HEK293 (cell line): ENCODE results near the gene PRKCZ.
A peak's percentile ranks its signal among the peaks of the same experiment; 100 is the strongest.

Source experiments
- CTCF ChIA-PET: fragments of 350-600 bp; formaldehyde crosslinking; extraction: SDS; loops from one replicate; lab custom pipeline; 2021; ENCODE audit warnings: antibody characterized with exemption; lab: Yijun Ruan, JAX
- POLR2A ChIA-PET: fragments of 300-600 bp; formaldehyde crosslinking; extraction: SDS; loops from one replicate; lab custom pipeline; 2020; ENCODE audit warnings: antibody characterized with exemption, inconsistent platforms; lab: Yijun Ruan, JAX
- H3K27ac ChIP-seq: fragments of 200-500 bp; sonication (Bioruptor generic); 2 replicates; pipeline ENCODE4 v1.5.1; 2014; ENCODE audit warnings: low read depth, low read length, control low read depth, inconsistent platforms; ENCODE audit errors: extremely low read depth
- H3K36me3 ChIP-seq, 2 experiments: fragments of 200-500 bp in 1 of 2; sonication (Bioruptor generic) in 1 of 2; 1 replicate in 1 of 2; 2 replicates in 1 of 2; pipeline ENCODE4 v1.5.1; 2014 to 2017; ENCODE audit warnings: inconsistent platforms in 2 of 2, low read length in 2 of 2; ENCODE audit not compliant: control insufficient read depth in 2 of 2, insufficient read depth in 1 of 2
- H3K4me1 ChIP-seq: fragments of 200-500 bp; sonication (Bioruptor generic); 2 replicates; pipeline ENCODE4 v1.5.1; 2014; ENCODE audit warnings: mild to moderate bottlenecking, low read length, inconsistent platforms; ENCODE audit not compliant: control insufficient read depth, insufficient read depth
- H3K4me3 ChIP-seq: 2 replicates; pipeline ENCODE4 v1.5.1; 2011; ENCODE audit warnings: low read depth, mild to moderate bottlenecking, control low read depth, low read length, moderate library complexity
- H3K9me3 ChIP-seq: fragments of 200-500 bp; sonication (Bioruptor generic); 2 replicates; pipeline ENCODE4 v1.5.1; 2014; ENCODE audit warnings: low read depth, low read length, inconsistent platforms; ENCODE audit not compliant: control insufficient read depth, insufficient read depth
- BCL11A ChIP-seq: fragments of 450-650 bp; formaldehyde crosslinking; IDR thresholded peaks from 2 replicates; pipeline ENCODE4 v1.5.1; 2016; ENCODE audit warnings: low read depth, missing biosample characterization, missing genetic modification characterization
- BCL11B ChIP-seq: fragments of 450-650 bp; formaldehyde crosslinking; IDR thresholded peaks from 2 replicates; pipeline ENCODE4 v1.5.1; 2016; ENCODE audit warnings: low read depth, missing biosample characterization, missing genetic modification characterization
- PRDM10 ChIP-seq: fragments of 450-650 bp; formaldehyde crosslinking; IDR thresholded peaks from 2 replicates; pipeline ENCODE4 v1.5.1; 2016; ENCODE audit warnings: missing biosample characterization, missing genetic modification characterization
- REPIN1 ChIP-seq: fragments of 450-650 bp; formaldehyde crosslinking; IDR thresholded peaks from 2 replicates; pipeline ENCODE4 v1.5.1; 2017; ENCODE audit warnings: missing biosample characterization, missing genetic modification characterization, low read depth
- ZBTB44 ChIP-seq: fragments of 450-650 bp; IDR thresholded peaks from 2 replicates; pipeline ENCODE4 v1.5.1; 2018; ENCODE audit warnings: missing biosample characterization, mild to moderate bottlenecking, missing genetic modification characterization
- ZFHX2 ChIP-seq: fragments of 450-650 bp; formaldehyde crosslinking; conservative IDR thresholded peaks from 2 replicates; pipeline ENCODE4 v1.5.1; 2016; ENCODE audit warnings: missing biosample characterization, missing genetic modification characterization
- ZNF266 ChIP-seq: fragments of 450-650 bp; formaldehyde crosslinking; IDR thresholded peaks from 2 replicates; pipeline ENCODE4 v1.5.1; 2016; ENCODE audit warnings: missing biosample characterization, missing genetic modification characterization, low read depth
- ZNF341 ChIP-seq: fragments of 450-650 bp; formaldehyde crosslinking; IDR thresholded peaks from 2 replicates; pipeline ENCODE4; 2016; ENCODE audit warnings: low read depth, missing biosample characterization, missing genetic modification characterization
- ZNF449 ChIP-seq: fragments of 450-650 bp; formaldehyde crosslinking; IDR thresholded peaks from 2 replicates; pipeline ENCODE4 v1.5.1; 2017; ENCODE audit warnings: missing biosample characterization, mild to moderate bottlenecking, missing genetic modification characterization, moderate library complexity
- ZNF473 ChIP-seq: fragments of 450-650 bp; formaldehyde crosslinking; IDR thresholded peaks from 2 replicates; pipeline ENCODE4 v1.5.1; 2017; ENCODE audit warnings: missing biosample characterization, missing genetic modification characterization
- ZNF555 ChIP-seq: fragments of 450-650 bp; formaldehyde crosslinking; conservative IDR thresholded peaks from 2 replicates; pipeline ENCODE4 v1.5.1; 2017; ENCODE audit warnings: missing biosample characterization, mild to moderate bottlenecking, missing genetic modification characterization, inconsistent platforms
- ZNF785 ChIP-seq: fragments of 450-650 bp; formaldehyde crosslinking; IDR thresholded peaks from 2 replicates; pipeline ENCODE4 v1.5.1; 2016; ENCODE audit warnings: missing biosample characterization, missing genetic modification characterization
- ZNF837 ChIP-seq: fragments of 450-650 bp; formaldehyde crosslinking; IDR thresholded peaks from 2 replicates; pipeline ENCODE4 v1.5.1; 2016; ENCODE audit warnings: missing biosample characterization, missing genetic modification characterization

The PRKCZ gene

GRCh38 chr1:2028870-2029560, 21.2 kb upstream of the PRKCZ start:
- H3K9me3 ChIP-seq = no peaks in the 10 kb centered on the region
- TF ChIP-seq ZNF555 (tag by site-specific recombination) = no peak
- no peak for TF ChIP-seq ZNF837 (tag by site-specific recombination)
- TF ChIP-seq ZNF449 (tag by site-specific recombination) = peak; percentile 87
- POLR2A ChIA-PET = interaction anchor here (0.6 kb wide), 1 partner anchor 10 kb away, joined by 4 read pairs; the partner anchor contains the start of gene GABRD
- no peaks in the 10 kb centered on the region for H3K4me1 ChIP-seq
- H3K36me3 ChIP-seq = no peaks in the 10 kb centered on the region
- H3K27ac ChIP-seq = no peak overlapping the region
- no peak overlapping the region for H3K4me3 ChIP-seq
- CTCF ChIA-PET = interaction anchor here (0.5 to 0.6 kb wide), 2 partner anchors 24 to 1312 kb away, joined by 3 to 4 read pairs; no protein-coding TSS in a partner anchor

- H3K4me1 ChIP-seq = no peaks in the 10 kb centered on the region
- TF ChIP-seq REPIN1 (tag by site-specific recombination) = no peak
- TF ChIP-seq ZNF473 (tag by site-specific recombination) = no peak
- TF ChIP-seq BCL11B (tag by site-specific recombination) = peak; percentile 84
- no peak for TF ChIP-seq ZNF785 (tag by site-specific recombination)
- TF ChIP-seq ZBTB44 (tag by site-specific recombination) = no peak
- TF ChIP-seq PRDM10 (tag by site-specific recombination) = no peak
- peak; percentile 63; the same call in 1 of the 2 replicates for TF ChIP-seq BCL11A (tag by site-specific recombination)
- TF ChIP-seq, all 188 proteins: peak for 2
- Histone ChIP-seq H3K36me3 (no peaks in the 10 kb centered on the region), H3K4me3 (no peak overlapping the region), H3K27ac (no peak overlapping the region), H3K9me3 (no peaks in the 10 kb centered on the region)
- CTCF ChIA-PET = interaction anchor here (4.1 kb wide), 1 partner anchor 16 kb away, joined by 35 read pairs; no protein-coding TSS in a partner anchor
- POLR2A ChIA-PET = interaction anchor here (0.6 kb wide), 1 partner anchor 11 kb away, joined by 4 read pairs; the partner anchor contains the start of gene GABRD
These were observed 20.6 kb upstream of the PRKCZ start for GRCh38 chr1:2029561-2029960.

GRCh38 chr1:2030076-2030871, 19.9 kb upstream of the PRKCZ start:
- no peak overlapping the region for H3K4me3 ChIP-seq
- CTCF ChIA-PET = interaction anchor here (4.1 kb wide), 1 partner anchor 15 kb away, joined by 35 read pairs; no protein-coding TSS in a partner anchor
- no peak overlapping the region for H3K27ac ChIP-seq

More at GRCh38 chr1:2030076-2030871, 19.9 kb upstream of the PRKCZ start:
- H3K36me3 ChIP-seq = no peaks in the 10 kb centered on the region
- no peaks in the 10 kb centered on the region for H3K4me1 ChIP-seq
- POLR2A ChIA-PET = no interaction called here
- H3K9me3 ChIP-seq = no peaks in the 10 kb centered on the region
- TF ChIP-seq BCL11A (tag by site-specific recombination) (no peak), ZNF266 (tag by site-specific recombination) (no peak), ZNF341 (tag by site-specific recombination) (no peak), ZFHX2 (tag by site-specific recombination) (peak; percentile 23; the same call in 1 of the 2 replicates)
